Measurements from ENCODE around the gene CTAGE8.
"Not testable (repeated sequence)": the region's sequence is repeated elsewhere in the genome, so short reads cannot be mapped to it uniquely, and the experiment has no call there.

Gene CTAGE8

GRCh38 chr7:144269188-144269587, at the start of gene CTAGE8:
TSS of gene CTAGE8 (minus strand) at chr7:144269288. CDS start at chr7:144269250, 38 bp downstream.
- not testable (repeated sequence) for DNase-seq

- not testable (repeated sequence) for DNase-seq
Observed at GRCh38 chr7:144317537-144317936, 48.4 kb upstream of the CTAGE8 start.

- DNase-seq = not testable (repeated sequence)
Observed at GRCh38 chr7:144311872-144312469, 42.9 kb upstream of the CTAGE8 start, which contains the start of gene OR2A1. TSS of gene OR2A1 (plus strand) at chr7:144312419. CDS start at chr7:144318125, 5,706 bp downstream.

GRCh38 chr7:144311218-144311617, 42.1 kb upstream of the CTAGE8 start:
- not testable (repeated sequence) for DNase-seq

GRCh38 chr7:144309702-144310101, 40.6 kb upstream of the CTAGE8 start:
- DNase-seq = not testable (repeated sequence)

GRCh38 chr7:144305156-144305555, 36.1 kb upstream of the CTAGE8 start:
- DNase-seq = not testable (repeated sequence)

GRCh38 chr7:144303607-144304006, 34.5 kb upstream of the CTAGE8 start:
- not testable (repeated sequence) for DNase-seq

GRCh38 chr7:144302578-144303303, 33.7 kb upstream of the CTAGE8 start:
- not testable (repeated sequence) for DNase-seq

- DNase-seq = not testable (repeated sequence)
Observed at GRCh38 chr7:144293794-144294499, 24.9 kb upstream of the CTAGE8 start.

- not testable (repeated sequence) for DNase-seq
Observed at GRCh38 chr7:144292384-144293161, 23.5 kb upstream of the CTAGE8 start.

- not testable (repeated sequence) for DNase-seq
Observed at GRCh38 chr7:144291607-144292006, 22.5 kb upstream of the CTAGE8 start.

- DNase-seq = not testable (repeated sequence)
Observed at GRCh38 chr7:144287171-144287784, 18.2 kb upstream of the CTAGE8 start.

- DNase-seq = not testable (repeated sequence)
Observed at GRCh38 chr7:144283716-144284115, 14.6 kb upstream of the CTAGE8 start.

GRCh38 chr7:144282490-144282889, 13.4 kb upstream of the CTAGE8 start:
- not testable (repeated sequence) for DNase-seq

GRCh38 chr7:144281981-144282380, 12.9 kb upstream of the CTAGE8 start:
- DNase-seq = not testable (repeated sequence)

GRCh38 chr7:144280010-144280409, 10.9 kb upstream of the CTAGE8 start:
- not testable (repeated sequence) for DNase-seq

GRCh38 chr7:144275281-144275680, 6.2 kb upstream of the CTAGE8 start:
- DNase-seq = not testable (repeated sequence)

- DNase-seq = not testable (repeated sequence)
Observed at GRCh38 chr7:144264692-144265091, 4.4 kb downstream of the CTAGE8 start, which contains the start of gene OR2A7. TSS of gene OR2A7 (minus strand) at chr7:144264792. CDS start at chr7:144259628, 5,164 bp downstream.

- DNase-seq = not testable (repeated sequence)
Observed at GRCh38 chr7:144262128-144262527, 7.0 kb downstream of the CTAGE8 start.

GRCh38 chr7:144259067-144259466, 10.0 kb downstream of the CTAGE8 start:
- not testable (repeated sequence) for DNase-seq

GRCh38 chr7:144256112-144256511, 13.0 kb downstream of the CTAGE8 start:
- DNase-seq = peak; percentile 0

GRCh38 chr7:144255471-144255897, 13.6 kb downstream of the CTAGE8 start:
- DNase-seq = no peak
